ENCODE measurements around the gene UBAP2L. TPM values are rescaled to one million over a fixed set of nuclear protein-coding genes. Genes with fewer than 3 reads are reported as not detected.
A peak's percentile ranks its signal among the peaks of the same experiment; 100 is the strongest.
"Not testable (repeated sequence)": the region's sequence is repeated elsewhere in the genome, so short reads cannot be mapped to it uniquely, and the experiment has no call there.

The UBAP2L gene
- polyA plus RNA-seq, 6 donors from 2014 or later = 23.7 to 81.6 (median 47.4) TPM

- peak overlapping the region in 2 of 6 donors; percentile 11 to 57 for H3K27ac Mint-ChIP-seq
- H3K4me1 Mint-ChIP-seq = peaks cover 17 to 23% (median 20%) of the 10 kb centered on the region in 3 donors
- peaks cover 4 to 9% of the 10 kb centered on the region in 2 donors for H3K36me3 Mint-ChIP-seq
- ATAC-seq (ENCODE audit: low read depth in 2 of 2) (no peak), DNase-seq (peak; percentile 20)
- no peaks in the 10 kb centered on the region for H3K9me3 Mint-ChIP-seq
- peaks cover 0 to 13% (median 2%) of the 10 kb centered on the region in 3 donors for H3K27me3 Mint-ChIP-seq
- H3K4me3 Mint-ChIP-seq = peak overlapping the region in 1 of 8 donors; percentile 100
These were observed 34.6 kb upstream of the UBAP2L start for GRCh38 chr1:154186177-154186576.

DNA sequence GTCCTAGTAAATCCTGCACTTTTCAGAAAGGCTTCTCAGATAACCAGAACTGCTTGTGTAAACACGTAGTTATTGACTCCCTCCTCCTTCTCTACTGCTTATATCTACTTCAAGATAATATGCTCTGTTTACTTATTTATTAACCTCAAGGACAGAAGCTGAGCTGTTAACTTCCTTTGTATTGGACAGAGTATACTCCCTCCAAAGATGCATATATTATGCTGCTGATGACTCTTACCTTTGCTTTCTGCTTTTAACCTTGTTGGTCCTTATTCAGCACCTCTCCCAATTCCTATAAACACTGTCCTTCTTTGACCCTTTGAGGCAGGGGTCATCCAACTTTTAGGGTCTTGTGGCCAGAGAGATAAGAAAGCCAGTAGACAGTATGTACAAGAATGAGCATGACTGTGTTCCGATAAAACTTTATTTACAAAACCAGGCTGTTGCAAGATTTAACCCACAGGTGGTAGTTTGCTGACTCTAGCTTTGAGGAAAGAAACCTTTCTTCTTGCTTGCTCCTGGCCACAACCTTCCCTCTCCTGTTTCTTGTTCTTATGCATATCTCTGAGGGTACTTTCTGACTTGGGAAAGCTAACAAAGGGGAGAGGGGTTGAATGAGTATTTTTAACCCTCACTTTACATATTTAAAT lies 33.8 kb upstream of the UBAP2L start:
- Mint-ChIP-seq H3K27ac (peak overlapping the region in 1 of 6 donors; percentile 61), H3K4me3 (peak overlapping the region in 2 of 8 donors; percentile 2 to 100), H3K27me3 (peaks cover 3 to 17% (median 10%) of the 10 kb centered on the region in 3 donors), H3K4me1 (peaks cover 11 to 15% (median 12%) of the 10 kb centered on the region in 3 donors), H3K36me3 (peaks cover 4 to 9% of the 10 kb centered on the region in 2 donors), H3K9me3 (no peaks in the 10 kb centered on the region)
- no peak for DNase-seq
- no peak for ATAC-seq (ENCODE audit: low read depth in 2 of 2)

DNA sequence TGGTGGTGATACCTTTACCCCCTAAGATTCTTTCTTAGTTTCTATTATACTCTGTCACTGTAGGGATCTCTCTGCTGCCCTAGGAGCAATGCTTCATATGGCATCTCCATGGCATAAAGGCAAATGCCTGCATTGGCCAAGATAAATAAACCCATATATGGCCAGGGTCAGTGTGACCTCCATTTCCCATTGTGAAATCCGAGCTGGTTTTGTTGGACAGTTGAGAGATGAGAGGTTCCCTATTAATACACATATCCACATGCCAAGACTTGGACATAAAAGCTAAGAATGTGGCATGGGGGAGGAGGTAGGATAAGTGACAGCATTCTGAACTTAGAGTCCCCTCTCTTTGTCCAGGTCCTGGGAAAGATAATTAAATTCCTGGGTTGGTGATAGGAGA lies 30.2 kb upstream of the UBAP2L start:
- H3K4me1 Mint-ChIP-seq = no peaks in the 10 kb centered on the region
- no peaks in the 10 kb centered on the region for H3K36me3 Mint-ChIP-seq
- DNase-seq (no peak), ATAC-seq (ENCODE audit: low read depth in 2 of 2) (no peak)
- H3K27ac Mint-ChIP-seq = no peak overlapping the region
- no peak overlapping the region for H3K4me3 Mint-ChIP-seq
- peaks cover 13 to 30% (median 26%) of the 10 kb centered on the region in 3 donors for H3K27me3 Mint-ChIP-seq
- H3K9me3 Mint-ChIP-seq = no peaks in the 10 kb centered on the region

DNA sequence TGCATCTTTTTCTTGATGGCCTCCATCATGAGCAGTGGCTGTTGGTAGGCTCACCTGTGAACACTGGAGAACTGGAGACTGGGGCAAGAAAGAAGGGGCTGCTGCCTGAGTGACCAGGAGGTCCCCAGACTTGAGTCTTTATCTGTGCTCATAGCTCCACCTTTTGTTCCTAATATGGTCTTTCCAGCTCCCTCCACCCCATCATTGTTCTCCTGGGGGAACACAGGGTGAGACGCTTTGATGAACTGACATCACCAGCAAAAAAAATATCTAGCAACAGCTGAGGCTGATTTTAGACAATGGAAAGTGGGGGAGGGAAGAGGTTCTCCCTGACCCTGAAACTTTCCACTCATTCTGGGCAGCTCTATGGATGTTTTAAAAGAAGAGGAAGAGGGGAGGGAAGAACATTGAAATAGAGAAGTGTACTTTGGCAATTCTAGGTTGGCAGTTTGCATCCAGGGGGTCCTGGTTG lies 28.7 kb upstream of the UBAP2L start, which contains the start of gene TPM3:
TSS of gene TPM3 (minus strand) at position 111 of the 472 bp plus-strand sequence. CDS start at position 29, 82 bp downstream.
- H3K4me1 Mint-ChIP-seq = no peaks in the 10 kb centered on the region
- peaks cover 13 to 30% (median 24%) of the 10 kb centered on the region in 3 donors for H3K27me3 Mint-ChIP-seq
- no peak within 1 kb of the TSS for H3K4me3 Mint-ChIP-seq
- H3K9me3 Mint-ChIP-seq = no peaks in the 10 kb centered on the region
- DNase-seq (no peak), ATAC-seq (ENCODE audit: low read depth in 2 of 2) (no peak)
- H3K27ac Mint-ChIP-seq = peak within 1 kb of the TSS in 2 of 6 donors; percentile 23 to 61
- H3K36me3 Mint-ChIP-seq = no peaks in the 10 kb centered on the region

- DNase-seq (no peak), ATAC-seq (ENCODE audit: low read depth in 2 of 2) (no peak)
- Mint-ChIP-seq H3K9me3 (no peaks in the 10 kb centered on the region), H3K36me3 (no peaks in the 10 kb centered on the region), H3K4me3 (no peak overlapping the region), H3K4me1 (no peaks in the 10 kb centered on the region), H3K27ac (no peak overlapping the region), H3K27me3 (peaks cover 13 to 30% (median 21%) of the 10 kb centered on the region in 3 donors)
These were observed 28.3 kb upstream of the UBAP2L start for GRCh38 chr1:154192476-154192875.

GRCh38 chr1:154193821-154194220 lies 26.9 kb upstream of the UBAP2L start:
- Mint-ChIP-seq H3K36me3 (no peaks in the 10 kb centered on the region), H3K4me1 (no peaks in the 10 kb centered on the region), H3K4me3 (no peak overlapping the region), H3K27ac (peak overlapping the region in 1 of 6 donors; percentile 81), H3K9me3 (no peaks in the 10 kb centered on the region), H3K27me3 (peaks cover 13 to 30% (median 13%) of the 10 kb centered on the region in 3 donors)
- DNase-seq (no peak), ATAC-seq (ENCODE audit: low read depth in 2 of 2) (no peak)

GRCh38 chr1:154198756-154199562 lies 21.8 kb upstream of the UBAP2L start:
- Mint-ChIP-seq H3K27ac (no peak overlapping the region), H3K4me1 (no peaks in the 10 kb centered on the region), H3K4me3 (no peak overlapping the region), H3K36me3 (no peaks in the 10 kb centered on the region), H3K27me3 (peaks cover 3 to 4% (median 3%) of the 10 kb centered on the region in 3 donors), H3K9me3 (no peaks in the 10 kb centered on the region)
- DNase-seq = peak; percentile 55
- ATAC-seq (ENCODE audit: low read depth in 2 of 2) = peak; percentile 80 to 90

- Mint-ChIP-seq H3K36me3 (no peaks in the 10 kb centered on the region), H3K27me3 (no peaks in the 10 kb centered on the region)
These were observed 21.2 kb upstream of the UBAP2L start for GRCh38 chr1:154199563-154199879.

GRCh38 chr1:154205778-154206177 lies 15.0 kb upstream of the UBAP2L start:
- H3K9me3 Mint-ChIP-seq; H3K27me3 Mint-ChIP-seq; H3K4me3 Mint-ChIP-seq; DNase-seq; H3K4me1 Mint-ChIP-seq; ATAC-seq (ENCODE audit: low read depth in 2 of 2): not testable (repeated sequence)
- H3K36me3 Mint-ChIP-seq = peaks cover 0 to 11% of the 10 kb centered on the region in 2 donors
- H3K27ac Mint-ChIP-seq = peak overlapping the region in 3 of 6 donors; percentile 2 to 51 (median 49)

More at GRCh38 chr1:154199563-154199879, 21.2 kb upstream of the UBAP2L start:
- no peaks in the 10 kb centered on the region for H3K9me3 Mint-ChIP-seq
- H3K4me1 Mint-ChIP-seq = no peaks in the 10 kb centered on the region
- no peak overlapping the region for H3K4me3 Mint-ChIP-seq
- H3K27ac Mint-ChIP-seq = no peak overlapping the region
- ATAC-seq (ENCODE audit: low read depth in 2 of 2) (no peak), DNase-seq (no peak)

DNA sequence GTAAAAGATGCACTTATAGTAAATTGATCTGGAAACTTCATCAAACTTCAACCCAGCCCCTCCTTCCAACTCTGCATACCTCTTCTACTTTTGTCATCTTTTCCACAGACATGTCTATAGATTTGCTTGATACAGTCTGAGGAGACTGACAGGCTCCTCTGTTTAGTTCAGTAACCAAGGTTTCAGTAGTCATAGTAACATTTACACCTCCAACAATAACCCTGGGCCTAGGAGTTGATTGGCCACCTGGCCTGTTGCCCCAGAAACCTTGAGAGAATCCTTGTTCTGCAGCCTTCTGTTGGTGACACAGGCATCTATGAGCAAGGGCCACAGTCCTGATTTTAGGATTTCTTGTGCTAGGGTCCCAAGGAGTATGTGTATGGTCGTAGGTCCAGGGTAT lies 14.6 kb upstream of the UBAP2L start, which contains the start of gene CFAP141:
TSS of gene CFAP141 (minus strand) at position 138 of the 400 bp plus-strand sequence. CDS start at position 112, 26 bp downstream.
- ATAC-seq (ENCODE audit: low read depth in 2 of 2) (peak in 1 of 2 donors; percentile 55), DNase-seq (no peak)
- Mint-ChIP-seq H3K9me3 (no peaks in the 10 kb centered on the region), H3K4me1 (no peaks in the 10 kb centered on the region), H3K36me3 (peaks cover 0 to 12% of the 10 kb centered on the region in 2 donors), H3K27me3 (no peaks in the 10 kb centered on the region), H3K4me3 (no peak within 1 kb of the TSS), H3K27ac (peak within 1 kb of the TSS in 5 of 6 donors; percentile 38 to 74 (median 59))

GRCh38 chr1:154207262-154207661 lies 13.5 kb upstream of the UBAP2L start:
- Mint-ChIP-seq H3K36me3 (peaks cover 0 to 16% of the 10 kb centered on the region in 2 donors), H3K4me3 (peak overlapping the region in 1 of 8 donors; percentile 42), H3K9me3 (no peaks in the 10 kb centered on the region), H3K4me1 (no peaks in the 10 kb centered on the region), H3K27me3 (no peaks in the 10 kb centered on the region), H3K27ac (peak overlapping the region in 2 of 6 donors; percentile 13 to 60)
- no peak for ATAC-seq (ENCODE audit: low read depth in 2 of 2)
- no peak for DNase-seq

GRCh38 chr1:154208677-154209388 lies 11.9 kb upstream of the UBAP2L start:
- H3K27ac Mint-ChIP-seq = peak overlapping the region in 1 of 6 donors; percentile 71
- H3K36me3 Mint-ChIP-seq = peaks cover 0 to 17% of the 10 kb centered on the region in 2 donors
- no peaks in the 10 kb centered on the region for H3K9me3 Mint-ChIP-seq
- no peak for DNase-seq
- ATAC-seq (ENCODE audit: low read depth in 2 of 2) = no peak
- no peaks in the 10 kb centered on the region for H3K27me3 Mint-ChIP-seq
- H3K4me3 Mint-ChIP-seq = no peak overlapping the region
- no peaks in the 10 kb centered on the region for H3K4me1 Mint-ChIP-seq

- H3K27ac Mint-ChIP-seq = no peak overlapping the region
- peaks cover 0 to 11% (median 0%) of the 10 kb centered on the region in 3 donors for H3K4me1 Mint-ChIP-seq
- no peak for ATAC-seq (ENCODE audit: low read depth in 2 of 2)
- H3K36me3 Mint-ChIP-seq = peaks cover 0 to 17% of the 10 kb centered on the region in 2 donors
- no peaks in the 10 kb centered on the region for H3K27me3 Mint-ChIP-seq
- no peak for DNase-seq
- no peaks in the 10 kb centered on the region for H3K9me3 Mint-ChIP-seq
- H3K4me3 Mint-ChIP-seq = no peak overlapping the region
These were observed 8.7 kb upstream of the UBAP2L start for GRCh38 chr1:154212083-154212482.

Data from naive B cell (primary cell).